Endometrial microvascular endothelial cells (primary cell): Measurements from ENCODE around the gene FAM89A. TPM values are rescaled to one million over a fixed set of nuclear protein-coding genes. Genes with fewer than 3 reads are reported as not detected.
"Not testable (repeated sequence)": the region's sequence is repeated elsewhere in the genome, so short reads cannot be mapped to it uniquely, and the experiment has no call there.

Experiments used
- in situ Hi-C: cut with HindIII; loops from 2 replicates; pipeline ENCODE4 v1.10.0; 2017; ENCODE audit warnings: low sequenced_read_pairs, low pct_unique_long_range_greater_than_20kb; ENCODE audit errors: inconsistent ontology term
- total RNA-seq: library from RNA; depleted of rRNA; stranded (reverse); fragments of >200 nt; gene quantifications from one replicate; pipeline ENCODE4 v1.2.3, GENCODE V29; 2015; ENCODE audit errors: inconsistent ontology term

The FAM89A gene
- total RNA-seq, 1 donor from 2014 or later, result 10.0 TPM

DNA sequence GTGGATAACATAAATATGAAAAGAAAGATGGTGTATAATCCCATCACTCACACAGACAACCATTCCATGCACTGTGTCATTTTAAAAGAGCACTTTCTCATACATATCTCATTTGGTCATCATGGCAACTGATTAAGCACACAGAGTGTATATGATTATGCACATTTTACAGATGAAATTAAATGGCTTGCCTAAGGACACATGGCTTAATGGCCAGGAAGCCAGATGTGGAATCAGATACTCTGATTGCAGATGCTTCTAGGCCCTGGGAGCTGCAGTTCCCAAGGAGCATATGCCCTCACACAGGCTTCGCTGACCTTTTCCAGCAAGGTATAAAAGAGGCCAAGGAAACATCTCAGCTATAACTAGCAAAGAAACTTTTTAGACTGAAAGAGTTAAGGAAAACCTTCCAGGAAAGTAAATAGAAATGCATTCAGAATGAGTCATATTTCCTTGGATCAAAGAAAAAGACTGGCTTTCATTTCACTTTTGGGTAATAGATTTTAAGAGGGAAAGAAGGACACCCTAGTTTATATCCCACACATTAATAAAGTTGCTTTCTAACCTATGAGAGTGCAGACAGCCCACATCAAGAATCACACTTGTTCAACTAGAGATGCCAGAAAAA is 19.6 kb upstream of the FAM89A start:
- in situ Hi-C loops, result no loop called here

DNA sequence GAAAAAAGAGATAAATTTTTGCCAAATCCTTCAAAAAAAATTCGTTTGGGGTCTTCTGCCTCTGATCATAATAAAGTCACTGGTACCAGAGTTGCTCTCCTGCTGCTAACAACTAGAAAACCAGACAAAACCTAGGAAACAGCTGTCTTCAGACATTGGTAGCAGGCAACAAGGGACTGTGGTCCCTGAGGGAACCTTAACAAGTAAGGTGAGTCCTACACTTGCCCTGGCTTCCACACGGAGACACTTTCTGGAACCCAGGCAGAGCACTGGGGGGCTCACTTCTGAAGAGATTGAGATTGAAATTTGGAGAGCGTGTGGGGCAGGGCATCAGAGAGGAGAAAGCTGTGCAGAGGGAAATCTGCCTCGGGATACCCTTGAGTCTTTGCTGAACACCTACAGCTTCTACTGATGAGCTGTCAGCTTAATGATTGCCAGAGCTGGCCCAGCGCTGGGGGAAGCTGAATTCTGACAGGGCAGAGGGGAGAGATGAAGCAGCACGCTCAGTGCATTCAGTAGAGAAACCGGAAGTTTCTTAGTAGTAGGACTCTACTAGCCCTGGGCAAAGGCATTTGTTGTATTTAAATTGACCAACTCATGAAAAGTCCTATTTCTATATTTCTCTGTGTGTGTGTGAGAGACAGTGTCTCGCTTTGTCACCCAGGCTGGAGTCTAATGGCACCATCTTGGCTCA is 18.5 kb upstream of the FAM89A start:
- in situ Hi-C loops, result no loop called here

DNA sequence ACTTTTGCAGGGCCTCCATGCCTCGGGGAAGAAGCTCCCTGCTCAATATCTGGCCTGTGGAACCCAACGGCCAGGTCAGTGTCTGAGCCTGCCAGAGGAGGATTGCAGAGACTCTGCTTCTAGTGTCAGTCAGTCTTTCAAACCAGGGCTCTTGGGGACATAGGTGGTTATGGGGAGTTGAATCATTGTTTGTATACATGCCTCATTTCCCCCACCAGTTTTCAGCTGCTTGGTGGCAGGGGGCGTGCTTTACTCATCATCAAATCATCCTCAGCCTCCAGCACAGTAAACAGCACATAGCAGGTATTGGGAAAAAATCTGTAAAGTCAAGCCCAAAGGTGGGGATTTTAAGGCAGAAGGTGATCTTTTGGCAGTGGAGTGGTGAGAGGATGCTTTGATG is 17.4 kb upstream of the FAM89A start:
- in situ Hi-C loops, result no loop called here

DNA sequence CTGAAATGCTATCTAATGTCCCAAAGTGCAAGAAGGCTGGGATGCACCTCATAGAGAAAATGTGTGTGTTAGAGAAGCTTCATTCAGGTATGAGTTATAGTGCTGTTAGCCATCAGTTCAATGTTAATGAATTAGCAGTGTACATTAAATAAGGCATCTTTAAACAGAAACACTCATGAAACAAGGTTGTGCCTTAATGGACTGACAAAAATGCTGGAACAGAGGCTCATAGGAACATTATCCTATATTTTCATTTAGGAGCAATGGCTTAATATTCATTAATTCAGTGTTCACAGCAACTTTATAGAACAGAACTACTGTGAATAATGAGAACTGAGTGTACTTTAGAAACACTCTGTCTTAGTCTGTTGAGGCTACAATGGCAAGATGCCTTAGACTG is 15.2 kb upstream of the FAM89A start:
- in situ Hi-C loops, result no loop called here

DNA sequence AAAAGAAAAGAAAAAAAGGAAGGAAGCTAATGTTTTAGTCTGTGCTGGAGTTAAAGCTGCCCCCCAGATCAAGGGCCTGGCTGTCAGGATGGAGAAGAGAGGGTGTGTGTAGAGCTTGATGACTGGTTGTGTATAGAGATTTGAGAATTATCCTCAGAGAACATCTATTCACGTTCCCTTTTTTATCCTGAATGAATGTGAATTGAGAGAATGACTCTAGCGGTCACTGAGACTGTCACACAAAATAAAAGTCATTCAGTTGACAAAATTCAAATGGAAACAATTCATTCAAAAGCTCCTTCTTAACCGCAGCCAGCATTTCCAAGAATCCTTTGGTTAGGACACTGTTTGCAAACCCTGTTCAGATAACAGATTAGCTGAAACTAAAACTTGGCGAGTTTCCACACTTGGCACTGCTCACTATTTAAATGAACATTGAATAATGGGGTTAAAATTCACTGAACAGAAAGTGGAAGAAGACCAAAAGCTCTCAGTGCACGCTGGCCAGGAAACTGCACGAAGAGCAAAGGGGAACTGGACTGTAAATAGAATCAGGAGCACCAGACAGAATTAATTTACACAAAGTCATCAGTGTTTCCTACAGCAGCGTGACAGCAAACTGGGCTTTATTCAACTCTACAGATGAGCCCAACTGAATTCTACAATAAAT is 13.6 kb upstream of the FAM89A start:
- in situ Hi-C loops, result no loop called here

DNA sequence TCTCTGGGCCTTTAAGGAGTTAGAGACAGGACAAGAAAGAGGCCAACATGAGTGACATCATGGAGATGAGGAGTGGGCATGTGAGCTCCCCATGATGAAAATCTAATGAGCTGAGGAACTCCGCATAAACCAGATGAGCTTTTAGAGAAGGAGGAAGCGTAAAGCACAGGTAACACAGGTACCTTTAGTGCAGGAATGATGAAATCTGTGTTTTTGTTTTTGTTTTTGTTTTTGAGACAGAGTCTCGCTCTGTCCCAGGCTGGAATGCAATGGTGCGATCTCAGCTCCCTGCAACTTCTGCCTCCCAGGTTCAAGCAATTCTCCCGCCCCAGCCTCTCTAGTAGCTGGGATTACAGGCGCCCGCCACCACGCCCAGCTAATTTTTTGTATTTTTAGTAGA is 12.7 kb upstream of the FAM89A start:
- in situ Hi-C loops, result no loop called here

DNA sequence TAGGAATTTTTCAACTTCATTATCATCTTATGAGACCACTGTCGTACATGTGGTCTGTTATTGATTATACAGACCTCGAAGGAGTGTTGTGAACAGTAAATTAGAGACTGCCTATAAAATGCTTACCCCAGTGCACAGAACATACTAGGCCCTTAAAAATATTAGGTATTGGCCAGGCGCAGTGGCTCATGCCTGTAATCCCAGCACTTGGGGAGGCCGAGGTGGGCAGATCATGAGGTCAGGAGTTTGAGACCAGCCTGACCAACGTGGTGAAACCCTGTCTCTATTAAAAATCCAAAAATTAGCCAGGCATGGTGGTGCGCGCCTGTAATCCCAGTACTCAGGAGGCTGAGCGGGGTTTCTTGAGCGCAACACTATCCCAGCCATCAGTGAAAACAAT is 10.9 kb upstream of the FAM89A start:
- in situ Hi-C loops, result not testable (repeated sequence)

DNA sequence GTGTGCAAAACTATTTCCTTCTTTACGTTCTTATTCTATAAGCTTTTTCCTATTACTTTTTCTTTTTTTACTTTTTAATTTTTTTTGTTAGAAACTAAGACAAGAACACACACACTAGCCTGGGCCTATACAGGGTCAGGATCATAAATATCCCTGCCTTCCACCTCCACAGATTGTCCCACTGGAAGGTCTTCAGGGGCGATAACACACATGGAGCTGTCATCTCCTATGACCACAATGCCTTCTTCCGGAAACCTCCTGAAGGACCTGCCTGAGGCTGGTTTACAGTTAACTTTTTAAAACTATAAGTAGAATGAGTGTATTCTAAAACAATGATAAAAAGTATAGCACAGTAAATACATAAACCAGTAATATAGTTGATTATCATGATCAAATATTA is 10.3 kb upstream of the FAM89A start:
- in situ Hi-C loops, result no loop called here

DNA sequence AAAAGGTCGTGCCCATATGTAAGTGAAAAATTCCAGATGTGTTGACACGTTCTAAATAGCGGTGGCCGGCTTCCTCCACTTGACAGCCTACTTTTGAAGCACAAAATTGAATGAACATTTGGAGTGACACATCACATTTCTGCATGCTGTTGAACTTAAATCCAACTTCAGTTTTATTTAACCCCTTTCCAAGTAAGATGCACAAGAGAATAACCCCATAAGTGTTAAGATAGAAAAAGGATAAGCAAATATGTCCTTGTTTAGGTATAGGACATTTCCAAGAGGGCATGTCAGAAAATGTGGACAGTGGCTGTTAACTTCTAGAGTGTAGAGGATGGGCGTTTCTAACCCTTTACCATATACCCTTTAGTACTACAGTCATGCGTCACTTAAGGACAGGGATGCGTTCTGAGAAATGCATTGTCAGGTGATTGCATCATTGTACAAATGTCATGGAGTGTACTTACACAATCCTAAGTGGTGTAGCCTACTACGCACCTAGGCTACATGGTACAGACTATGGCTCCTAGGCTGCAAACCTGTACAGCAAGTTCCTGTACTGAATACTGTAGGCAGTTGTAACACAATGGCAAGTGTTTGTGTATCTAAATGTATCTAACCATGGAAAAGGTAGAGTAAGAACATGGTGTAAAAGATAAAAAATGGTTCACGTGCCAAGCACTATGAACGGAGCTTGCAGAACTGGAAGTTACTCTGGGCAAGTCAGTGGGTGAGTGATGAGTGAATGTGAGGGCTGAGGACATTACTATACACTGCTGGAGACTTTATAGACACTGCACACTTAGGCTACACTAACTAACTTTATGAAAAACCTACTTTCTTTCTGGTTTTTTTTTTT is 9.3 kb upstream of the FAM89A start:
- in situ Hi-C loops, result no loop called here

DNA sequence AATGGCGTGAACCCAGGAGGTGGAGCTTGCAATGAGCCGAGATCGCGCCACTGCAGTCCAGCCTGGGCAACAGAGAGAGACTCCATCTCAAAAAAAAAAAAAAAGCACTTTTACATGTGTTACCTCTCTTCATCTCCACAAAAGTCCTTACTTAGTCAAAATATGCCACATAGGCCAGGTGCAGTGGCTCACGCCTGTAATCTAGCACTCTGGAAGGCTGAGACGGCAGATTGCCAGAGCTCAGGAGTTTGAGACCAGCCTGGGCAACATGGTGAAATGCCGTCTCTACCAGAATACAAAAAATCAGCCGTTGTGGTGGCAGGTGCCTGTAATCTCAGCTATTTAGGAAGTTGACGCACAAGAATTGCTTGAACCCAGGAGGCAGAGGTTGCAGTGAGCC is 8.4 kb upstream of the FAM89A start:
- in situ Hi-C loops, result not testable (repeated sequence)

DNA sequence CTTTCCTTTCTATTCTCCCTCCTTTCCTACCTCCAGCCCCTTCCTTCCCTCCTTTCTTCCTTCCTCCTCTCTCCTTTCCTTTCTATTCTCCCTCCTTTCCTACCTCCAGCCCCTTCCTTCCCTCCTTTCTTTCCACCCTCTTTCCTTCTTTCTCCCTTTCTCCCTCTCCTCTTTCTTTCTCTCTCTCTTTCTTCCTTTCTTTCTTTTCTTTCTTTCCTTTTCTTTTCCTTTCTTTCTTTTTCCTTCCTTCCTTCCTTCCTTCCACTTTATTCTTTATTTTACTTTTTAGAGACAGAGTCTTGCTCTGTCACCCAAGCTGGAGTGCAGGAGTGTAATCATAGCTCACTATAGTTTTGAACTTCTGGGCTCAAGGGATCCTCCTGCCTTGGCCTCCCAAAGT is 7.5 kb upstream of the FAM89A start:
- in situ Hi-C loops, result not testable (repeated sequence)

DNA sequence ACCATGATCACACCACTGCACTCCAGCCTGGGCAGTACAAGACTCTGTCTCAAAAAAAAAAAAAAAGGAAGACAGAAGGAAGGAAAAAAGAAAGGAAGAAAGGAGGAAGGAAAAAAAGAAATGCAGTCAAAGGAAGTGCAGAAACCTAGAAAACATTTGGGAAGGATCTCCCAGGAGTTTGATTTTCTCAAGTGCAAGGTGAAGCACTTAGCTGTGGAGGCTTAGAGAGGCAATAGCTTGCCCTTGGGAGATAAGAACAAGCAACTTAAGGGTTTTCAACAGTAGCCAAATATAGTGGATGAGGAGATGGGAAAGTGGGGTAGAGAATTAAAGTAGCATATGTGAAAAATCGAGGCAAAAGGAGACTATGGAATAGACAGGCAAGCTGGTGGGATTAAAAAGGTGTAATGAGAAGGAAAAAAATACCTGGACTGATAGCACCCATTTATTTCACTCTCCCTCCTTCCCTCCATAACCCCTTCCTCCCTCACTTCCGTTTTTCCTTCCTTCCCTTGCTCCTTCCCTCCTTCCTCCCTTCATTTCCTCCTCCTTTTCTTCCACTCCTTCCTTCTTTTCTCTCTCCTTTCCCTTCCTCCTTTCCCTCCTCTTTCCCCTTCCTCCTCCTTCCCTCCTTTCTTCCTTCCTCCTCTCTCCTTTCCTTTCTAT is 6.8 kb upstream of the FAM89A start:
- in situ Hi-C loops, result no loop called here

DNA sequence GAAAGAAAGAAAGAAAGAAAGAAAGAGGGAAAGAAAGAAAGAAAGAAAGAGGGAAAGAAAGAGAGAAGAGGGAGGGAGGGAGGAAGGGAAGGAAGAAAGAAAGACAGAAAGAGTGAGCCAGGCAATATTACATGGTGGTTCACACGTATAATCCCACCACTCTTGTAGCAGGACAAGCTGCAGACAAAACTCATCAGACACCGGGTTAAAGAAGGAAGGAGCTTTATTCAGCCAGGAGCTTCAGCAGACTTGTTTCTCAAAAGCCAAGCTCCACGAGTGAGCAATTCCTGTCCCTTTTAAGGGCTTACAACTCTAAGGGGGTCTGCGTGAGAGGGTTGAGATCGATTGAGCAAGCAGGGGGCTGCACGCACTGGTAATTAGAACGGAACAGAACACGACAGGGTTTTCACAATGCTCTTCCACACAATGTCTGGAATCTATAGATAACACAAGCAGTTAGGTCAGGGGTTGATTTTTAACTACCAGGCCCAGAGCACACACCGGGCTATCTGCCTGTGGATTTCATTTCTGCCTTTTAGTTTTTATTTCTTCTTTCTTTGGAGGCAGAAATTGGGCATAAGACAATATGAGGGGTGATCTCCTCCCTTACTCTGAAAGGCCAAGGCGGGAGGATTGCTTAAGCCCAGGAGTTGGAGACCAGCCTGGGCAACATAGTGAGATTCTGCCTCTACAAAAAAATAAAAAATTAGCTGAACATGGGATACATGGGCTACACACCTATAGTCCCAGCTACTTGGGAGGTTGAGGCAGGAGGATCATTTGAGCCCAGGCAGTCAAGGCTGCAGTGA is 6.1 kb upstream of the FAM89A start:
- in situ Hi-C loops, result not testable (repeated sequence)

DNA sequence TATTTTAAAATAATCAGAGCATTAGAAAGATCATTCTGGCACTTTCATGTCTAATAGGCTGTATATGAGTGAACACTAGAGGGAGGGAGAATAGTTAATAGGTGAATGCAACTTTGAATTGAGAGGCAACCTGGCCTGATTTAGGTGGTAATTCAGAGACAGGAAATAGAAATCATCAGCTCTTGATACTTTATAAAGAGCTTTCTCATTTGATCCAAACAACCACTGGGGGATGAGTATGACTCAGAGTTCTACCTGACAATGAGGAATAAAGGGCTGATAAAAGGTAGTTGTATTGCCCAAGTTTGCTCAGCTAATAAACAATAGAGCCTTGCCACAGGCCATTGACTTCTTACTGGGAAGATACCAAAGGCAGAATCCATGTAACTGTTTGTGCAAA is 5.2 kb upstream of the FAM89A start:
- in situ Hi-C loops, result no loop called here

DNA sequence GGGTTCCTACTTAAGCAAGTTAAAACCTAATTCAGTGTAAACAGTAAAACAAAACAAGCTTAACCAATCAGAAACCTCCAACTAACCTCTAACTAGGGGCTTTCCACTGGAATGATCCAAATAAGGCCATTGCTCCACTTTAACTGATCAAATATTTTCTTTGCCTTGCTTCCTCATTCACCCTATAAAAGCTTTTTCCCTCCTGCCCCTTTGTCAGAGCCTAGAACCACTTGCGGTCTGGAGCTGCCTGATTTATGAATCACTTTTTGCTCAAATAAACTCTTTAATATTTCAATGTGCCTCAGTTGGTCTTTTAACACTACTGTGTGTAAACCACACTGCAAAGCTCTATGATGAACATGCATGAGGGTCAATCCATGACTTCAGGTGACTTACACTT is 4.5 kb upstream of the FAM89A start:
- in situ Hi-C loops, result no loop called here

DNA sequence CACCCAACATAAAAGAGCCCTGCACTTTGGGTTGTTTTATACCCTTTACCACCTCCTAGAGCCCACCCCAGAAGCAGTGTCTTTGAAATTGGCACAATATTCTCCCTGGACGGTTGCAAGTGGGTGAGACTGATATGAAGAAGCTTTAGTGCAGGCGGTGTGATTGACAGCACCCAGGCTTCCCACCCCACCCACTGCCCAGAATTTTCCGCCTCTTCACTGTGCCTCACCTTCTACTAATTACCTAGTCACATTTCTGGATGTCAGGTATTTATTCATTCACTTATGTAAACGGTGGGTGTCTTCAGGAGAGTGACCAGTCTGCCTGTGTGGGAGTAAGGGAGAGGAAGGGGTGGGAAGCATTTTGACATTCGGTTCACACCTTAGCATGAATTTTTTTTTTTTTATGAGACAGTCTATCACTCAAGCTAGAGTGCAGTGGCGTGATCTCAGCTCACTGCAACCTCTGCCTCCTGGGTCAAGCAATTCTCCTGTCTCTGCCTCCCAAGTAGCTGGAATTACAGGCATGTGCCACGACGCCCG is 1.7 kb upstream of the FAM89A start:
- in situ Hi-C loops, result no loop called here

DNA sequence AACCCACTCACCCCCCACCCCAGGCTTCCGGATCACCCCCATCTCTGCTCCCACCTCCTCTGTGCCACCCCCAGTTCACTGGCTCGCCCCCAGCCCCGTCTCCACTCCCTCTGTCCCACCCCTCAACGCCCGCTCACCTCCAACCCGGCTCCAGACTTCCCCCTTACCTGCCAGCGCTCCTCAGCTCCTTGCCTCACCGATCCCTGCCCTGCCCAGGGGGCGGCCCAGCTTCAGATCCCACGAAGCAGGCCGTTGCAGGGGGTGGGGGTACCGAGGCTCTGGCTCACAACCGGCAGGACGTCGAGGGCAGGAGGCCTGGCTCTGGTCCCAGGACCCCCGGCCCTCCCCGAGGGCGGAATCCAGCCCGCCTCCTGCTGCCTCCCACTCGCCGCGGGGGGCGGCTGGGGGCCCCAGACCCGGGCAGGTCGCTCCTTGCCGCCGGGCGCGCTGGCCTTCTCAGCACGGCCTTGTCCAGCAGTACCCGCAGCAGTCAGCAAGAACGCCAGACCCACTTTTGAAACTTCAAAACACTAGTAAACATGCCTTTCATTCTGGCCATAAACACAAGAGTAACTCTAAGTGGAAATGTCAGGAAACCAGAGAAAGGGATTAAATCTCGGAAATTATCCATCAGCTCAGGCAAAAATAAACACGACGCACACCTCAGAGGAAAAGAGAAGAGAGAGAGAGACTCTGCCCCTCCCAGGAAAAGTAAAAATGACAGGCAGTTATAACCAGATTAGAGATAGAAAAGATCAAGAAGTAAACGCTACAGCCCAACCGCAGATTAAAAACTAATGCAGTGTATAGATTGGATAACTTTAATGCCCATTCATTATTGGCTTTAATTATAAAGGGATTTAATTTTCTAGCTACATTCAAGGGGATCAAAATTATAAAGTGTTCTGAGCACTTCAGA is 1.0 kb upstream of the FAM89A start:
- in situ Hi-C loops, result no loop called here
